Frontal cortex (tissue), 4 donors: ENCODE data around the gene BZW2. TPM values are rescaled to one million over a fixed set of nuclear protein-coding genes. Genes with fewer than 3 reads are reported as not detected.

Experiments used
- DNase-seq, 2 donors: peaks; one replicate each; pipeline ENCODE4 v3.0.0; 2012; ENCODE audit warnings: low spot score in 2 of 2
- FAIRE-seq: peaks from 2 replicates; lab custom pipeline; 2012; peaks lifted over from hg19 to GRCh38; lab: Jason Lieb, UNC
- total RNA-seq: library from RNA; depleted of rRNA; stranded (reverse); fragments of >200 nt; gene quantifications from one replicate; pipeline ENCODE4 v1.2.3, GENCODE V29; 2014
- donor health status: control.
- donor health status: control.
- donor health status: control.

Gene BZW2
- total RNA-seq, result 101 TPM

DNA sequence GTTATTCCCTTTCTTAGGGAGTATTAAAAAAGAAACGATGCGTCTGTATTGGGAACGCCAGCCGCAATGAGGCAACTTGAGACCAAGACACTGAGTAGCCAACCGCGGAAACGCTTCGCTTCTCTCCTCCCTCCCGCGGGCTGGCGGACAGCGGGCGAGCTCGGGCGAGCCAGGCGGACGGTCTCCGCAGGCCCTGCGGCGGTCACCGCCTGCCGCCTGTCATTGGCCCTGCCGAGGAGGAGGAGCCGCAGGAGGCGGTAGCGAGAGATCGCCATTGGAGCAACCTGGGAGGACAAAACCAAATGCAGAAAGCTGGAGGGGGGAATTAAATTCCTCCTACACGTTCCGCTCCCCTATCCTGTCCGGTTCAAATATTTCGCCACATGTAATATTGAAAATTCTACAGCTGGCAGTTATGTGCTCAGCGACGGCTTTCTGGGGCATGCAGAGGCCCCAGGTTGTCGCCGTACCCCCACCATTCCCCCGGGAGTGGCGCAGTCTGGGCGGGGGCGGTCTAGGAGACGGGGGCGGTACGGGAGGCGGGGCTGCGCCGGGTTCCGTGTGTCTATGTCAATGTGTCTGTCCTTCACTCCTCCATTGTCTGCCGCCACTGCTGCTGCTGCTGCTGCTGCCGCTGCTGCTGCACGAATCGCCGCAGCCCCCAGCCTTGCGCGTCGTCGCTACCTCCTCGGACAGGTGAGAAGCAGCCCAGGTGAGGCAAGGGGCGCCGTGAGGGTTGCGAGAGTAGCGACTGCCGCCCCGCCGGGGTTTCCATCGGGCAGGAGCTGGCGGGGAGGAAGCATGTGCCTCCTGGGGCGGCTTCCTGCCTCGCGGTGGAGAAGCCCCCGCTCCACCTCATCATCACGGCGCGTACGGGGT, at the start of gene BZW2, which contains the start of gene ANKMY2:
TSS of gene BZW2 (plus strand) at position 589 of the 879 bp plus-strand sequence. CDS start 19,263 bp downstream, outside the sequence.
TSS of gene ANKMY2 (minus strand) at position 162 of the 879 bp plus-strand sequence. CDS start 181 bp downstream, outside the sequence.
- FAIRE-seq (no peak), DNase-seq (peak; percentile 92 to 94)

- DNase-seq, result no peak
- FAIRE-seq, result no peak
These were observed 48.0 kb upstream of the BZW2 start for GRCh38 chr7:16598015-16598414.

DNA sequence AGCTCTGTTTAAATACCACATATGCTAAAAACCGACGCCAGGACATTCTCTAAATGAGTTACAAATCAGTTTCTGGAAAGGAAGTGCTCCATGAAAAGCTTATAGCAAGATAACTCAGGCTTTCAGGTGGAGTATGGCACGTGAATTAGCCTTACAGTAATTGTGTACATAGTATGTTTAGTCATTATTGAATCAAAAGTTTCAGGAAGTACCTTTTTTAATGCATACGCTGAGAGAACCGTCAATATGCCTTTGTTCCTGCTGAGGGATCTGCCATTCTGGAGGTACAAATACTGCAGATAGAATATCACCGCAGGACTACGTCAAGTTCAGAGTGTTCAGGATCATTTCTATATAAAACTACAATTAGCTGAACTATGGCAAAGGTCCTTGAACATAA, 46.1 kb upstream of the BZW2 start:
- FAIRE-seq, result no peak

DNA sequence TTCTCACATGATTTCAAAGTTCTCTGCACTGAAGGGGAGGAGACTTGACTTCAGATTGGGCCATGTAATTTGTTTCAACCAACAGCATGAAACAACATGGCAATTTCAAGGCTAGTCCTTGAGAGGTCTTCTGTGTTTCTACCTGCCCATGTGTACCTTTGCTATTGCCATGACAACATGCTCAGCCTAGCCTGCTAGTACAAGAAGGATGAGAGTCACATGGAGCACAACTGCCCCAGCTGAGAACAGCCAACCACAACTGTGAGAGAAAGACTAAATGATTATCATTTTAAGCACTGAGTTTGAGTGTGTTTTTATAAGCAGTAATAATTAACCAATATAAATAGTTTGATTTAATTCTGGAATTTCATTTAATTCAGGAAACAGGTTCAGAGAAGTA, 42.3 kb upstream of the BZW2 start:
- DNase-seq (no peak), FAIRE-seq (no peak)

More for the DNA sequence above, 46.1 kb upstream of the BZW2 start:
- DNase-seq, result no peak

GRCh38 chr7:16604054-16604453, 41.9 kb upstream of the BZW2 start:
- DNase-seq, result no peak
- FAIRE-seq, result no peak

GRCh38 chr7:16606704-16607103, 39.3 kb upstream of the BZW2 start:
- FAIRE-seq, result no peak
- DNase-seq, result no peak

GRCh38 chr7:16609842-16610450, 36.0 kb upstream of the BZW2 start:
- no peak for FAIRE-seq
- no peak for DNase-seq

GRCh38 chr7:16611711-16612110, 34.3 kb upstream of the BZW2 start:
- no peak for DNase-seq
- no peak for FAIRE-seq

DNA sequence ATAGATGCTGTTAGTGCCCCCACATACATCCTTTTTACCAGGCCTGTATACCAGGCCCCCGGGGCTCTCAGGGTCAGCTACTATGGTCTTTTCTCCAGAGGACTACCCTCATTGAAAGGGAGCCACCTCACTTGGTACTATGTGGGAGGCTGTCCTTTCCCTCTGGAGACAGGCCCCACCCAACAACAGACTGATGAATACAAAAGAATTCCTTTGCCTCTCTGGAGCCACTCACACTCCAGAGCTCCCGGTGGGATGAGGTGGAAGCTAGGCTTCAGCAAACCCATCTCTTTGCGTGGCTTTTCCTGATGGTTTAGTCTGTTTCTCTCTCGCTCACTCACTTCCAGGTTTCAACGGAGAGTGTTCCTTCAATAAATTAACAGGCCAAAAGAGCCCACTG, 30.8 kb upstream of the BZW2 start:
- no peak for FAIRE-seq

DNA sequence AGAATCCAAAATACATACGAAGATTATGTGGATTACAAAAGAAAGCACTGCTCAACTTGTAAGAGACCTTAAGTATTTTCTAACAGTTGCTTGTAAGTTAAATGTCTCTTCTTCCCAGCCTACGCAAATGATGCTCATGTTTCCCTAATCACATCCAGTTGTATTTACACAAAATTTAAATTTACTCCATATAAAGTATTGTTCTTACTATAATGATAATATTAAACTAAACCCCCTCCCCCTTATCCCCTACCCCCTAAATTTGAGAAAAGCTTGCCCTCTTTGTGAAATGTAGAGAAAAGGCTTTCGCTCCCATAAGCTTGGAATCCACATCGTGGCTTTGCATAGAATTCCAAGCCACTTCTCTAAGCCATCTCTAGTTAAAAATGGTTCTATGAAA, 29.9 kb upstream of the BZW2 start:
- FAIRE-seq (no peak), DNase-seq (no peak)

More for the DNA sequence above, 30.8 kb upstream of the BZW2 start:
- DNase-seq, result no peak

GRCh38 chr7:16616542-16616941, 29.4 kb upstream of the BZW2 start:
- no peak for DNase-seq
- FAIRE-seq, result no peak

DNA sequence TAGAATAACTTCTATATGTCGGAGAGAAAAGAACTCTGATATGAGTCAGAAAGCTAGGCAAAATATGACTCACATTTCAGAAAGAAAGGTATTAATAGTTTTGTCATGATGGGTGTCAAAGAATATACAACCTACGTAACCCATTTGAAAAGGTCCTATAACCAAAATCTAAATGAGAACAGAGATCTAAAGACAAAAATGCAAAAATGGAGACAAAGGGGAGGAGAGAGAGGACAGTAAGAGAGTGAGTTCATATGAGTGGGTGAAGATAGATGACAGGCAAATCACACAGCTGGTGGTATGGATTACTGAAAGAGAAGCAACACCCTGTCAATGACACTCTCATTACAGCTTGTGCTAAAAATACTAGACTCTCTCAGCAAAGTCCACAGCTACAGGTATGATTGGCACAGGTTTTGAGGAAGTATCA, 26.0 kb upstream of the BZW2 start:
- DNase-seq (no peak), FAIRE-seq (no peak)

- no peak for FAIRE-seq
- DNase-seq, result no peak
These were observed 19.6 kb upstream of the BZW2 start for GRCh38 chr7:16626388-16626787.

GRCh38 chr7:16627236-16627635, 18.7 kb upstream of the BZW2 start:
- DNase-seq (no peak), FAIRE-seq (no peak)

- DNase-seq, result no peak
These were observed 15.3 kb upstream of the BZW2 start for GRCh38 chr7:16630654-16631053.

DNA sequence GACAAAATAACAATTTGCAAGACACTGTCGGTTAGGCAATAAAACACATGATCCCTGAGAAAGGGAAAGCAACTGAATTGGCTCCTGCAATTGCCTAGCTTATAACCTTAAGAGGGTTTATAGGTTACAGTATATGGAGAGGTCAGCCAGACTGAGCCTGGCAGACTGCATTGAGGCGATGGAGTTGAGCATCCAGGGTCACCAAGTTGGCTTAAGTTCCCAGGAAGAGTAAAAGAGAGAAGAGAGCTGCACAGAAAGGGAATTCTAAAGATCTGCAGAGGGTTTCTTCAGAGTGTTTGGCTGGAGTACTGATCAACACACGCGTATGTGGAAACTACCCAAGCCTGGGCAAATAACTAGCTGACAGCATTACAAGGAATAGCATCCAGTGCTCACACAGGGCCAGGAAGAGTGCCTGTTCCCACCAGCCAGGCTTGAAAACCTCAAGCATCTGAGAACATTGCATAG, 11.7 kb upstream of the BZW2 start:
- DNase-seq (no peak), FAIRE-seq (no peak)

More at GRCh38 chr7:16630654-16631053, 15.3 kb upstream of the BZW2 start:
- no peak for FAIRE-seq

DNA sequence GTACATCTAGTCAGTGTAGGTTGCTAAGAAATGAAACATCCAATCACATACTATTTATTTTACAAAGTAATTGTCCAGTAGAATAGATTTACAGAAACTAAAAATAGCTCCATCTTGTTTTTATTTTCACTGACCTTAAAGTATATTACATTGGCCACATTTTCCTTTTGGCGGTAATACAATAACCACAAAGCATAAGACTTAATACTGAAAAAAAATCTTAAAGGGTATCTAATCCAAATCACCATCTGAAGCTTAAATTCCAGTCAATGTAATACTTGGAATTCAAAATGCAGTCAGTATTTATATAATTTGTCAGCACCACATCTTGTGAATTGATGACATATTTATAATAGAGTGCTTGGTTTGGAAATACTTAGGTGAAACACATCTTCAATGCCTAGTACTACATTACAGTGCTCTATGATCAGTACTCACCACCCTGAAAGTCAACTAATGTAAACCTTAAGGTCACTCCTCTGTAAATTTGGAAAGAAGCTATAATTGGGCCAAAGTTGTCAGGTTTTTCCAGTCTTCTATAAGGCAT, 9.4 kb upstream of the BZW2 start:
- no peak for DNase-seq
- FAIRE-seq, result no peak

GRCh38 chr7:16637379-16637778, 8.6 kb upstream of the BZW2 start:
- DNase-seq (no peak), FAIRE-seq (no peak)

DNA sequence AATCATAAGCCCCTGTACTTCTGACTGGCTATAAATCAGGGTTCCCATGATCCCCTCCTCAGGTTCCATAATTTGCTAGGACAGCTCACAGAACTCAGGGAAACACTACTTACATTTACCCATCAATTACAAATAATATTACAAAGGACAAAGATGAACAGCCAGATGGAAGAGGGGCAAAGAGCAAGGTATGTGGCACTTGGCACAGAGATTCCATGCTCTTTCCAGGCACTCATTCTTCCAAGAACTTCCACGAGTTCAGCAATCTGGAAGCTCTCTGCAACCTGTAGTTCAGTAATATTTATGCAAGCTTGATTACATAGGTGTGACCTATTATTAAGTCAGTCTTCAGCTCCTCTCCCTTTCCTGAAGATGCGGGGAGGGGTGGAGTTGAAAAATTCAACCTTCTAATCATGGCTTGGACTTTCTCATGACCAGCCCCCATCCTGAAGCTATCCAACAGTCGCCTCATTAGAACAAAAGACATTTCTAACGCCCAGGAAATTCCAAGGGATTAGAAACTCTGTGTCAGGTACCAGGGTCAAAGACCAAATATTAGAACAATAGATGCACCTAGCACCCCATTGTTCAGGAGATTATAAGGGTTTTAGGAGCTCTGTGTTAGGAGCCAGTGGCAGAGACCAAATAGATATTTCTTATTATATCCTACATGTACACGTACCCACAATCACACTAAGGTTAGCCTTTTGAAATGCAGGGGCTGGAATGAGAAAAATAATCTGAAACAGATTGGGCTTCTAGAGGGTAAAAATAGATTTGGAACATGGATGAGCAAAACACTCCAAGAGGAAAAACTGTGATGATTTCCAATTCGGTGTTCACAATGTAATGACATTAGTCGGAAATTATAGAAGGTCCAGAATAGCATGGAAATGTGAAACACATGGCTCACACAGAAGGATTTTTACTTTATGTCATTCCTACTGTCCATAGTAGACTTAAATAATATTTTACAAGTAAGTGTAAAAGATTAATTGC, 7.4 kb upstream of the BZW2 start:
- no peak for FAIRE-seq
- DNase-seq, result no peak

- FAIRE-seq (no peak), DNase-seq (no peak)
These were observed 1.8 kb upstream of the BZW2 start for GRCh38 chr7:16644157-16644556.
